Sciatic nerve (tissue), 2 donors: ENCODE results near the gene SLC35G4. TPM values are rescaled to one million over a fixed set of nuclear protein-coding genes. Genes with fewer than 3 reads are reported as not detected.
A peak's percentile ranks its signal among the peaks of the same experiment; 100 is the strongest.
"Not testable (repeated sequence)": the region's sequence is repeated elsewhere in the genome, so short reads cannot be mapped to it uniquely, and the experiment has no call there.

ENCODE experiments used
- ATAC-seq: fragments of 200-7000 bp; cut with Tn5 transposase; one replicate; pipeline ENCODE4 v1.9.1; 2020; ENCODE audit warnings: mild to moderate bottlenecking, moderate library complexity
- DNase-seq: peaks from one replicate; pipeline ENCODE4 v3.0.0-alpha.2; 2020; ENCODE audit warnings: low spot score
- intact Hi-C: fragments of 100-400 bp; cut with DNase I; formaldehyde crosslinking; loops from one replicate; pipeline ENCODE4 v1.14.2; 2022
- microRNA-seq: library from miRNA; unstranded; fragments of <30 nt; microRNA quantifications from one replicate; pipeline ENCODE4 v1.2.0, GENCODE V29; 2020
- total RNA-seq: library from RNA; stranded (reverse); fragmentation: NEBNext Ultra II Directional; extraction: Animal tissue kit (Norgen Biotek cat#: 25700); gene quantifications from one replicate; pipeline ENCODE4 v1.2.1, GENCODE V29; 2021
- donor health status: DM: no; HTN: no; CAD: no.
- donor health status: DM: no; HTN: no; CAD: no.

SLC35G4 gene
- total RNA-seq, 1 donor from 2014 or later: not detected

DNA sequence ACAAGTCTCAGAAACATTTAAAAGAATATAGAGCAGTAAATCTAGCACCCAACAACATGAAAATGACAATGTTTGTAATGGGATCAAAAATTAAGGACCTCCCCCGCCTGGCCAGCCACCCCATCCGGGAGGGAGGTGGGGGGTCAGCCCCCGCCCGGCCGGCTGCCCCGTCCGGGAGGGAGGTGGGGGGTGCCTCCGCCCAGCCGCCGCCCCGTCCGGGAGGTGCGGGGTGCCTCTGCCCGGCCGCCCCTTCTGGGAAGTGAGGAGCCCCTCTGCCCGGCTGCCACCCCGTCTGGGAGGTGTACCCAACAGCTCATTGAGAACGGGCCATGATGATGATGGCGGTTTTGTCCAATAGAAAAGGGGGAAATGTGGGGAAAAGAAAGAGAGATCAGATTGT, 778 bp upstream of the SLC35G4 start:
- DNase-seq, ATAC-seq, intact Hi-C loops: not testable (repeated sequence)

DNA sequence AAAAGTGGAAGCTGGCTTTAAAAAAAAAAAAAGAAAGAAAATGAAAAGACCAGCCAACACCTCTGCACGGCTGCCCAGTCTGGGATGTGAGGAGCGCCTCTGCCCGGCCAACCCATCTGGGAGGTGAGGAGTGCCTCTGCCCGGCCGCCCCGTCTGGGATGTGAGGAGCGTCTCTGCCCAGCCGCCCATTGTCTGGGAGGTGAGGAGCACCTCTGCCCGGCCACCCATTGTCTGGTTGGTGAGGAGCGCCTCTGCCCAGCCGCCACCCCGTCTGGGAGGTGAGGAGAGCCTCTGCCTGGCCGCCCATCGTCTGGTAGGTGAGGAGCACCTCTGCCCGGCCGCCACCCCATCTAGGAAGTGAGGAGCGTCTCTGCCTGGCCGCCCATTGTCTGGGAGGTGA, 3.7 kb downstream of the SLC35G4 start:
- intact Hi-C loops, DNase-seq, ATAC-seq: not testable (repeated sequence)

DNA sequence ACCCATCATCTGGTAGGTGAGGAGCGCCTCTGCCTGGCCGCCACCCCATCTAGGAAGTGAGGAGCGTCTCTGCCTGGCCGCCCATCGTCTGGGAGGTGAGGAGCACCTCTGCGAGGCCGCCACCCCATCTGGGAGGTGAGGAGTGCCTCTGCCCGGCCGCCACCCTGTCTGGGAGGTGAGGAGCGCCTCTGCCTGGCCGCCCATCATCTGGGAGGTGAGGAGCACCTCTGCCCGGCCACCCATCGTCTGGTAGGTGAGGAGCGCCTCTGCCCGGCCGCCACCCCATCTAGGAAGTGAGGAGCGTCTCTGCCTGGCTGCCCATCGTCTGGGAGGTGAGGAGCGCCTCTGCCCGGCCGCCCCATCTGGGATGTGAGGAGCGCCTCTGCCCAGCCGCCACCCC, 4.2 kb downstream of the SLC35G4 start:
- DNase-seq, ATAC-seq, intact Hi-C loops: not testable (repeated sequence)

DNA sequence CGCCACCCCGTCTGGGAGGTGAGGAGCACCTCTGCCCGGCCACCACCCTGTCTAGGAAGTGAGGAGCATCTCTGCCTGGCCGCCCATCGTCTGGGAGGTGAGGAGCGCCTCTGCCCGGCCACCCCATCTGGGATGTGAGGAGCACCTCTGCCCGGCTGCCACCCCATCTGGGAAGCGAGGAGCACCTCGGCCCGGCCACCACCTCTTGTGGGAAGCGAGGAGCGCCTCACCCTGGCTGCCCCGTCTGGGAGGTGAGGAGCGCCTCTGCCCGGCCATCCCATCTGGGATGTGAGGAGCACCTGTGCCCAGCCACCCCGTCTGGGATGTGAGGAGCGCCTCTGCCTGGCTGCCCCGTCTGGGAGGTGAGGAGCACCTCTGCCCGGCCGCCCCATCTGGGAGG, 4.6 kb downstream of the SLC35G4 start:
- intact Hi-C loops, ATAC-seq, DNase-seq: not testable (repeated sequence)

DNA sequence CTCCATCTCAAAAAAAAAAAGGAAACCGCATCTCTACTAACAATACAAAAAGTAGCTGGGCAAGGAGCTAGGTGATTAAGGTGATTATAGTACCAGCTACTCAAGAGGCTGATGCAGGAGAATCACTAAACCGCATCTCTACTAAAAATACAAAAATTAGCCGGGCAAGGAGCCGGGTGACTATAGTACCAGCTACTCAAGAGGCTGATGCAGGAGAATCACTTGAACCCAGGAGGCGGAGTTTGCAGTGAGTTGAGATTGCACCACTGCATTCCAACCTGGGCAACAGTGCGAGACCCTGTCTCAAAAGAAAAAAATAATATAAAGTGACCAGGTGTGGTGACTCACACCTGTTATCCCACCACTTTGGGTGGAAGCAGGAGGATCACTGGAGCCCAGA, 5.6 kb downstream of the SLC35G4 start:
- DNase-seq, intact Hi-C loops, ATAC-seq: not testable (repeated sequence)

DNA sequence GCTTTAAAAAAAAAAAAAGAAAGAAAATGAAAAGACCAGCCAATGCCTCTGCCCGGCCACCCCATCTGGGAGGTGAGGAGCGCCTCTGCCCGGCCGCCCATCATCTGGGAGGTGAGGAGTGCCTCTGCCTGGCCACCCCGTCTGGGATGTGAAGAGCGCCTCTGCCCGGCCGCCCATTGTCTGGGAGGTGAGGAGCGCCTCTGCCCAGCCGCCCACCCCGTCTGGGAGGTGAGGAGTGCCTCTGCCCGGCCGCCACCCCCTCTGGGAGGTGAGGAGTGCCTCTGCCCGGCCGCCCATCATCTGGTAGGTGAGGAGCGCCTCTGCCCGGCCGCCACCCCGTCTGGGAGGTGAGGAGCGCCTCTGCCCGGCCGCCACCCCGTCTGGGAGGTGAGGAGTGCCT, 37.9 kb downstream of the SLC35G4 start:
- ATAC-seq, intact Hi-C loops, DNase-seq: not testable (repeated sequence)

DNA sequence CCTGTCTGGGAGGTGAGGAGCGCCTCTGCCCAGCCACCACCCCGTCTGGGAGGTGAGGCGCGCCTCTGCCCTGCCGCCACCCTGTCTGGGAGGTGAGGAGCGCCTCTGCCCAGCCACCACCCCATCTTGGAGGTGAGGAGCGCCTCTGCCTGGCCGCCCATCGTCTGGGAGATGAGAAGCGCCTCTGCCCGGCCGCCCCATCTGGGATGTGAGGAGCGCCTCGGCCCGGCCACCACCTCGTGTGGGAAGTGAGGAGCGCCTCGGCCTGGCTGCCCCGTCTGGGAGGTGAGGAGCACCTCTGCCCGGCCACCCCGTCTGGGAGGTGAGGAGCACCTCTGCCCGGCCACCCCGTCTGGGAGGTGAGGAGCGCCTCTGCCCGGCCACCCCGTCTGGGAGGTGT, 38.4 kb downstream of the SLC35G4 start:
- ATAC-seq, intact Hi-C loops, DNase-seq: not testable (repeated sequence)

DNA sequence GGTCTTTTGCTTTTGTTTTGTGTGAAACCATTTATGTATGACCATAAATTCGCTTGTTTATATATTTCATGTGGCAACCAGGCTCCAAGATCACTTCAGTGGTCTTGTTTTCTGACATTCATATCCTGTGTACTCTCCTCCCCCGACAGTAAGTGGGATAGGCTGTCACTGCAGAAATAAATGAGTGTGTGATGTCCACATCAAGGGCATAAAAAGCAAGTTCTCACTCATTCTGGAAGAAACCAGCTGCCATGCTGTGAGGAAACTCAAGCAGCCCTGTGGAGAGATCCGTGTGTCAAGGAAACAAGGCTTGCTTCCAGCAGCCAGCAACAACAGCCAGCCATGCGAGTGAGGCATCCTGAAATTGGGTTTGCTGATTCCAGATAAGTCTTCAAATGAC, 40.4 kb downstream of the SLC35G4 start:
- intact Hi-C loops: no loop called here
- ATAC-seq (no peak), DNase-seq (no peak)

DNA sequence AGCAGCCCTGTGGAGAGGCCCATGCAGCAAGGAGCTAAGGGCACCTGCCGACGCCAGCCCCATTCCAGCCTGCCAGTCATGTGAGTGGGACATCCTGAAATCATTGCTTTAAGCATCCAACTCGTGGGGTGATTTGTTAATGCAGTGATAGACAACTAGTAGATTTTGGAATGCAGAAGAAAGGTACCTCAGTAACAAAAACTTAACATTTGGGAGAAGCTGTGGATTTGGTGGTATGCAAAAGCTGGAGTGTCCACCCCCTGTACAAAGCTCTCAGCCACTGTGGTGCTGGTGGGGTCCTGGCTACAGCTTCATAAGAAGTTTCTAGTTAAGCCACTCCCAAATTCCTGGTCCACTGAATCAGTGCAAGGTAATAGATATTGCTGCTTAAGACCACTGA, 42.5 kb downstream of the SLC35G4 start:
- ATAC-seq (no peak), DNase-seq (no peak)
- intact Hi-C loops: no loop called here

DNA sequence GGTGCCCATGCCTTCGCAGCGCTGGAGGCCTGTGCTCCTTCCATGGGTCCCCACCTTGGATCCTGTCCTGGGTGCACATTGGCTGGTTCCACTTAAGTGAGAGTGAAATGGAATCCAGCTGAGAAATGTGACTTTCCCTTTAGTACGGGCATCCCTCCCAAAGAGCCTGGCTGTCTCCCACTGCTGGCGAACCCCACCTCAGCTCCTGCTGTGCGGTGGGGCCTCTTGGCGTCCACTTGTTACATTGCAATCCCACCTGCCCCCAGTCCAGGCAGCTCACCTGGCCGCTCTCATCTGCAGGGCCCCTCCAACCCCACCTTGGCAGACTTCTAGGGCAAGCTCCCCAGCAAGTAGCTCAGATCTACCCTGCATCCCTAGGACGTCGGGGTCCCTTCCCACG, 44.1 kb downstream of the SLC35G4 start:
- intact Hi-C loops: no loop called here
- no peak for DNase-seq

DNA sequence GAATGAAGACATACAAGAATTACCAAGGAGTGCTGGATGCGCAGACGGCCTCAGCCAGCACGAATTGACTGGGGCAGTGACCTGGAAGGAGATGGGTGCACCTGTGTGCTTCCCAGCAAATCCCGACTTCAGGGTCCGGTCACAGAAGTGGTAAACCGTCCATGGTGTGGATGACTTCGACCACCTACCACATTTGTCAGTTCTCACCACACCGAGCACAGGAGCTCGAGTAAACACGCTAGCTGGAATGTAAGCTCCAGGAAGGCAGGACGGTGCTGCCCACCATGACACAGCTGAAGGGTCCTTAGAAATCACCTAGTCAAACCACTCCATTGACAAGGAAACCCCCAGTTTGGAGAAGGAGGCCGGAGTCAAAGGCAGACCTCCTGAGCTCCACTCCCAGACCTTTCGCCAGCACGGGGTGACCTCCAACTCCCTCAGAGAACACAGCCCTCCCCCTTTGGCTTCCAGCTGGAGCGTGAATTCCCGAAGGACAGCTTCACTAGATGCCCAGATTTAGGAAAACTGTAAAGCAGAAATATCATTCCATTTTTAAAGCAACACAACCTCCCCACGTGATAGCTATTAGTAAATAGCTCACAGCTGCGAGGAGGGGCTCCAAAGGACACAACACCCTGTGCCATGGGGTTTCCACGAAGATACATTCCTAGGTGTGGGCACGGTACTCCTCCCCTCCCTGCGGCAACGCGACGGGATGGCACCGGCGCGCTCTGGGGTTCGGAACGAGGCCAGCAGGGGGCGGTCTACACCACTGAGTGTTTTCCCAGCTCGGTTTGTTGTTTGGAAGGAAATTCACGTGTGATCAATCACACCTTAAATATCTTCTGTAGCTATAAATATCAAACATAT, 45.6 kb downstream of the SLC35G4 start:
- peak; percentile 80 for DNase-seq
- intact Hi-C loops: no loop called here
- ATAC-seq: peak; percentile 80

More for the DNA sequence above, 44.1 kb downstream of the SLC35G4 start:
- no peak for ATAC-seq

DNA sequence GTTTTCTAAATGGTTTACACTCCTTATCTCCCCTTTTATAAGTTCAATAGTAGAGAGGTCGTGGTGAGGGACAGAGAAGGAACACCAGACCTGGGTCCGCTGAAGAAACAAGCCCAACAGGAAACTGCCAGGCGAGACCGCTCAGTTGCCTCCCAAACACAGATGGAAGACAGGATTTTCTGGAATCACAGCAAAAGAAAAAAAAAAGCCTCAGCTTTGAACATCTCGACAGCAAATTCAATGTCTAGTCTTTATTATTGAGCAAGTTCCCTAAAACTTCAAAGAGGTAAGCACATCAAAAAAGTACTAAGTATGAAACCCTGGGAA, 46.2 kb downstream of the SLC35G4 start:
- ATAC-seq: peak; percentile 36
- DNase-seq: no peak
- intact Hi-C loops: no loop called here

DNA sequence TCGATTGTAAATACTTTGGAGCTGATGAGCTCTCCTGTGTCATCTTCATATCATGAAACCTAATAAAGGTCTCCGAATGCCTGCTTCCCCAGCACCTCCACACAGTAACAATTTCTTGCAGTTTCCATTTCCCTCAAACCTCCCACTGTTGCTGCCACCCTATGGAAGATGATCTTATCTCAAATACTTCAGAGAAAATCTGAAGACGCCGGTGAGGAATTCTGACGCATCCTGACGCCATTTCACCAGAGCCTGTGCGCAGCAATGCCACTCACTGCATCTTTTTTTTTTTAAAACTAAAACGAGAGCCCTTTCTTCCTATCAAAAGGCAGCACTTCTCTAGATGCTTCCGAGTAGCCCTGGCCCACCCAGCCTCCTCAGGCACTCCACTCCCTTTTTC, 47.8 kb downstream of the SLC35G4 start:
- intact Hi-C loops: no loop called here

DNA sequence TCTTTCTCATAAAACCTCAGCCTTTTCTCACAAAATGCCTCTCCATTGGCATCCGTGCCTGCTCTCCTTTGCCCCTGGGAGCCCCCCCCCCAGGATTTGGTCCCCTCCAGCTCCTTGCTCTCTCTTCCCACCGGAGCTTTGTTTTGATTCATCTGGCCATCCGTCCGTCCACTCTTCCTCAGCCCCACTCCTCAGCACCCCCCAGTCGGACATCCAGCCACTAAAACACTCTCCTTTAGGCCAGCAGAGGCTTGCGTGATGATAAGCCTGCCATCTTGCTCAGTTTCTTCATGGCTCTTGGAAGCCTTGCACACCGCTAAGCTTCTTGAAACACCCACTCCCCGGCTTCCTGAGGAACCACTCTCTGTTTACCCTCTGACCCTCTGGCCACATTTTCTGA, 48.2 kb downstream of the SLC35G4 start:
- intact Hi-C loops: no loop called here
- no peak for ATAC-seq
- DNase-seq: no peak

More for the DNA sequence above, 47.8 kb downstream of the SLC35G4 start:
- no peak for ATAC-seq
- DNase-seq: no peak

DNA sequence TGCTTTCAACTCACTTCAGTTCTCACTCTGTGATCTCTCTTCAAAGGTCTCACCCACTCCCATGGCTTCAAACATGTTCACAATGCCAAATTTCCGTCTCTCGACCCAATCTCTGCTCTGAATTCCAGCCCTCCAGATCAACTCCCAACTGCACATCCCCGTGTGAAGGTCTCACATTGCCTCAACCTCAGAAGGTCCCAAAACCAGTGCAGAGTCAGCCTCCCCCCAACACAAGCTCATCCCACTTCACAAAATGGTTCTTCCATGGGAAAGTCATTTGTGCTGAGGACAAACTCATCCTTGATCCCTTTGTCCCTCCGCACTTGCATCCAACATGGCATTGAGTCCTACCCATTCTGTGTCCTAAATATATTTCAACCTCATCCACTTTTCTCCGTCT, 48.6 kb downstream of the SLC35G4 start:
- intact Hi-C loops: no loop called here
- ATAC-seq: no peak
- no peak for DNase-seq

DNA sequence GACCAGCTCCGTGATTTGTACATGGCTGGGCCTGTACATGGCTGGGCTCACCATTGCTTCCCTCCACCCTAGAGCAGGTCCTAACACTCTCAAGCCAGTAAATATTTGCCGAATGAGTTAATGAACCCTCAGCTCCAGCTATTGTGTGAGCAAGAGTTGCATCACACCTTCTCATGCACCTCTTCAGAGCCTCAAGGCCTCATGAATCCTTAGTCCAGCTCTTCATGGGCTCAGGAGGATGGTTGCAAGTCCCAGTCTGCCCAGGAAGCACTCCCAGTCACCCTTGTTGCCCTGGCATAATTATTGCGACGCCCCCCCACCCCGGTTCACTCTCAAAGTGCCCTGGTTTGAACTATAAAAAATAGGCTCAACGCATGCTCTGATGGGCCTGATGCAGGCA, 49.6 kb downstream of the SLC35G4 start:
- ATAC-seq (no peak), DNase-seq (no peak)
- intact Hi-C loops: no loop called here

Small RNA genes within 50 kb of the gene (microRNA-seq; reads per million reads assigned to microRNA genes)
- gene MIR7153: not detected

Other genes with a start within 250 kb of the SLC35G4 start
- 17.1 TPM for gene GNAL, start 79.7 kb downstream of the SLC35G4 start, total RNA-seq
- gene CHMP1B, start 241.8 kb downstream of the SLC35G4 start, total RNA-seq: 27.1 TPM